CD4-positive, alpha-beta T cell (primary cell): Measurements from ENCODE around the gene BEGAIN. TPM values are rescaled to one million over a fixed set of nuclear protein-coding genes. Genes with fewer than 3 reads are reported as not detected.

ENCODE experiments used
- ATAC-seq: fragments of 200-7000 bp; cut with Tn5 transposase; one replicate; pipeline ENCODE4 v1.10.0; 2022; ENCODE audit warnings: mild to moderate bottlenecking; ENCODE audit not compliant: poor library complexity
- CTCF ChIA-PET: fragments of 350-600 bp; sonication (Branson Sonifier 250); formaldehyde crosslinking; loops from one replicate; lab custom pipeline; 2021; ENCODE audit warnings: antibody characterized with exemption, inconsistent platforms; lab: Charles Lee
- POLR2A ChIA-PET: fragments of 350-600 bp; sonication (Branson Sonifier 250); formaldehyde crosslinking; loops from one replicate; lab custom pipeline; 2021; ENCODE audit warnings: antibody characterized with exemption, inconsistent platforms; lab: Charles Lee
- DNase-seq, 14 experiments: peaks; one replicate each; pipeline ENCODE4 v3.0.0-alpha.2; 2013 to 2020; ENCODE audit warnings: mixed read lengths in 2 of 14
- H3K27ac ChIP-seq, 2 donors: one replicate each; pipeline versions ENCODE4 v1.5.1 to v1.7.0; 2013; ENCODE audit warnings: low read length in 2 of 2, low read depth in 1 of 2, mild to moderate bottlenecking in 1 of 2
- H3K27me3 ChIP-seq, 2 experiments: 1 replicate in 1 of 2; 2 replicates in 1 of 2; pipeline versions ENCODE4 v1.6.1 to v1.7.0; 2013; ENCODE audit warnings: low read length in 2 of 2, control low read depth in 1 of 2, mild to moderate bottlenecking in 1 of 2, moderate library complexity in 1 of 2; ENCODE audit not compliant: insufficient read depth in 2 of 2, control insufficient read depth in 1 of 2
- H3K36me3 ChIP-seq: one replicate; pipeline ENCODE4 v1.6.1; 2013; ENCODE audit warnings: low read length, control low read depth; ENCODE audit not compliant: insufficient read depth
- H3K4me1 ChIP-seq: one replicate; pipeline ENCODE4 v1.6.1; 2013; ENCODE audit warnings: low read length, control low read depth; ENCODE audit not compliant: insufficient read depth
- H3K4me3 ChIP-seq: one replicate; pipeline ENCODE4 v1.5.1; 2013; ENCODE audit warnings: mild to moderate bottlenecking, low read length, moderate library complexity
- H3K9me3 ChIP-seq, 2 experiments: 1 replicate in 1 of 2; 2 replicates in 1 of 2; pipeline versions ENCODE4 v1.6.1 to v1.7.0; 2013; ENCODE audit warnings: low read length in 2 of 2, mild to moderate bottlenecking in 2 of 2, control low read depth in 1 of 2, moderate library complexity in 1 of 2; ENCODE audit not compliant: control insufficient read depth in 1 of 2, insufficient read depth in 1 of 2
- H3K27ac Mint-ChIP-seq: one replicate; pipeline ENCODE4 v1.8.0; 2020; ENCODE audit warnings: mixed read lengths
- H3K27me3 Mint-ChIP-seq: one replicate; pipeline ENCODE4 v1.8.0; 2021; ENCODE audit warnings: mixed read lengths
- H3K36me3 Mint-ChIP-seq: one replicate; pipeline ENCODE4 v1.8.0; 2021; ENCODE audit warnings: low read depth, mixed read lengths
- H3K4me1 Mint-ChIP-seq: one replicate; pipeline ENCODE4 v1.8.0; 2021; ENCODE audit warnings: low read depth, mixed read lengths
- H3K4me3 Mint-ChIP-seq: one replicate; pipeline ENCODE4 v1.8.0; 2020; ENCODE audit warnings: mild to moderate bottlenecking, mixed read lengths
- H3K9me3 Mint-ChIP-seq: one replicate; pipeline ENCODE4 v1.8.0; 2020; ENCODE audit warnings: mixed read lengths
- intact Hi-C, 2 experiments: fragments of 100-400 bp; cut with DNase I in 1 of 2; cut with micrococcal nuclease in 1 of 2; formaldehyde crosslinking; loops; one replicate each; pipeline versions ENCODE4 v1.15.1 to v1.9.0; 2023 to 2025; cut with DNase I, micrococcal nuclease
- total RNA-seq, 174 experiments: library from RNA in 2 of 174; stranded (reverse) in 2 of 174; gene quantifications; one replicate each; pipeline ENCODE4 v1.2.3 and lab custom pipeline; 2021 to 2026
- TF ChIP-seq, protein P1 (sequence below): fragments of 200-600 bp; IDR thresholded peaks from one replicate; pipeline ENCODE4 v1.8.0; 2022; ENCODE audit warnings: antibody characterized with exemption, mild to moderate bottlenecking

Gene BEGAIN
- total RNA-seq, 2 experiments from 2014 or later: 1.5 to 2.0 TPM

DNA sequence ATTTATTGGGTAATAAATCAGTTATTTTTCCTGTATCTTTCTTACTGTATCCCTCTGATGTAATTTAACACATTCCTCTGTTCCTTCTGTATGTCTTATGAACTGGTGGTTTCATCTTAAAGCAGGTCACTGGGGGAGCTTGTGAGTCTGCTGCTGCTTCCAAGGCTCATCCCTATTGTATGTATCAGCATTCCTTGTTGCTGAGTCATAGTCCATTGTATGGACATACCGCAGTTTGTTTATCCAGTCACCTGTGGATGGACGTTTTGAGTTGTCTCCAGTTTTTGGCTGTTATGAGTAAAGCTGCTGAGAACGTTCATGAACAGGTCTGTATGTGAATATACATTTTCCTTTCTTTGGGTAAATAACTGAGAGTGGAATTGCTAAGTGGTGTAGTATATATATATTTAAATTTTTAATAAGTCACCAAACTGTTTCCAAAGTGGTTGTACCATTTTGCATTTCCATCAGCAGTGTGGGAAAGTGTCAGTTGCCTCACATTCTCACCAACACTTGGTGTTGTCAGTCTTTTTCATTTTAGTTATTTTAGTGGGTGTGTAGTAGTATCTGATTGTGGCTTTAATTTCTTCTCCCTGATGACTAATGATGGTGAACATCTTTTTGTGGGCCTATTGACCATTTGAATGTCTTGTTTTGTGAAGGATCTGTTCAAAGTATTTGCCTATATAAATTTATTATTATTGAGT lies 82.7 kb downstream of the BEGAIN start:
- POLR2A ChIA-PET: no interaction called here

DNA sequence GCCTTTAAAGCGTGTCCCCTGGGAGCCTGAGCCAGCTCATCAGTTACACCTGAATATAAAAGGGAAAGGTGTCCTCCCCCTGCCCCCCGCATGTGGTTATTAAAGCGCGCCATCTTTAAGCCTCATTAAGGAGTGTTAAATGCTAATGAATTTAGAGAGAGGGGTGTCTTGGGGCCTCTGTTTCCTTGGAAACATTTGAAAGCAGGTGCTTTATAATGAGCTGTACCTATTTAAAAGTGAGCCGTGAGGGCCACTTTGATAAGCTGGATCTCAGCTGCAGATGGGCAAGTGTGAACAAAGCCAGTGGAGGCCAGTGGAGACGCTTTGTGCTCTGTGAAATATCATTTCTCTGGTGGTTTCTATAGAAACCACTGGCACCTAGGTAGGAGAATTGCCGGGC lies 84.0 kb downstream of the BEGAIN start:
- ChIA-PET CTCF (no interaction called here), POLR2A (no interaction called here)
- Mint-ChIP-seq H3K27ac (no peak overlapping the region), H3K27me3 (no peaks in the 10 kb centered on the region), H3K9me3 (peaks cover 6% of the 10 kb centered on the region), H3K4me3 (no peak overlapping the region), H3K36me3 (peaks cover 33% of the 10 kb centered on the region), H3K4me1 (no peaks in the 10 kb centered on the region)
- H3K4me1 ChIP-seq: peaks cover 4% of the 10 kb centered on the region
- H3K36me3 ChIP-seq: no peaks in the 10 kb centered on the region
- no peak for ATAC-seq
- TF ChIP-seq, protein P1, sequence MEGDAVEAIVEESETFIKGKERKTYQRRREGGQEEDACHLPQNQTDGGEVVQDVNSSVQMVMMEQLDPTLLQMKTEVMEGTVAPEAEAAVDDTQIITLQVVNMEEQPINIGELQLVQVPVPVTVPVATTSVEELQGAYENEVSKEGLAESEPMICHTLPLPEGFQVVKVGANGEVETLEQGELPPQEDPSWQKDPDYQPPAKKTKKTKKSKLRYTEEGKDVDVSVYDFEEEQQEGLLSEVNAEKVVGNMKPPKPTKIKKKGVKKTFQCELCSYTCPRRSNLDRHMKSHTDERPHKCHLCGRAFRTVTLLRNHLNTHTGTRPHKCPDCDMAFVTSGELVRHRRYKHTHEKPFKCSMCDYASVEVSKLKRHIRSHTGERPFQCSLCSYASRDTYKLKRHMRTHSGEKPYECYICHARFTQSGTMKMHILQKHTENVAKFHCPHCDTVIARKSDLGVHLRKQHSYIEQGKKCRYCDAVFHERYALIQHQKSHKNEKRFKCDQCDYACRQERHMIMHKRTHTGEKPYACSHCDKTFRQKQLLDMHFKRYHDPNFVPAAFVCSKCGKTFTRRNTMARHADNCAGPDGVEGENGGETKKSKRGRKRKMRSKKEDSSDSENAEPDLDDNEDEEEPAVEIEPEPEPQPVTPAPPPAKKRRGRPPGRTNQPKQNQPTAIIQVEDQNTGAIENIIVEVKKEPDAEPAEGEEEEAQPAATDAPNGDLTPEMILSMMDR: no peak
- peaks cover 4 to 11% of the 10 kb centered on the region in 2 experiments for H3K9me3 ChIP-seq
- H3K4me3 ChIP-seq: no peak overlapping the region
- intact Hi-C loops: no loop called here
- no peaks in the 10 kb centered on the region for H3K27me3 ChIP-seq
- no peak for DNase-seq
- H3K27ac ChIP-seq: no peak overlapping the region

More for the DNA sequence above, 82.7 kb downstream of the BEGAIN start:
- Histone ChIP-seq H3K36me3 (no peaks in the 10 kb centered on the region), H3K4me3 (no peak overlapping the region), H3K27ac (no peak overlapping the region), H3K9me3 (peaks cover 4 to 11% of the 10 kb centered on the region in 2 experiments), H3K27me3 (no peaks in the 10 kb centered on the region), H3K4me1 (peaks cover 2% of the 10 kb centered on the region)
- Mint-ChIP-seq H3K27ac (no peak overlapping the region), H3K4me3 (no peak overlapping the region), H3K36me3 (peaks cover 33% of the 10 kb centered on the region), H3K4me1 (no peaks in the 10 kb centered on the region), H3K9me3 (peaks cover 6% of the 10 kb centered on the region), H3K27me3 (no peaks in the 10 kb centered on the region)
- TF ChIP-seq, protein P1: no peak
- ATAC-seq: no peak
- intact Hi-C loops: no loop called here
- CTCF ChIA-PET: no interaction called here
- DNase-seq: no peak

DNA sequence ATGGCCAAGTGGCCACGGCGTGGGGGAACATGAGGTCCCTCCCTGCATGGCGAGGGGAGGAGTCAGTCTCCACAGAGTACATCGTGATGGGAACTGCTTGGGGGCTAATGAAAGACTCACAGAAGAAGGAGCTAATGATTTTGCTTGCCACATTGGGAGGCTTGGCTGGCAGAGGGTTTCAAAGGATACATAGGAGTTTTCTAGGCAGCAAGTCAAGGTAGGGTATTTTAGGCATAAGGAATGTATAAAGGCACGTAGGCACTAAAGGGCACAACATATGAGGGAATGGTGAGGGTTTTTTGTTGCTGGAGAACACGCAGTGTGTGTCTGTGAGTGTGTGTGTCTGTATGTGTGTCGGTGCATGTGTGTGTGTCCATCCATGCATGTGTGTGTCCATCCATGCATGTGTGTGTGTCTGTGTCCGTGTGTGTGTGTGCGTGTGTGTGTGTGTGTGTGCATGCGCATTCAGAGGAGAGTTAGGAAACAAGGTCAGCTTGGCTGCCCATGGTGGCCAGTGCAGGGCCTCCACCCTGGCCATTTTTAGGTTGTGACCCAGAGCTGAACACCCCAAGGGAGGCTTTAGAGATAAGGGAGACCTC lies 84.5 kb downstream of the BEGAIN start:
- Histone ChIP-seq H3K9me3 (peaks cover 4 to 11% of the 10 kb centered on the region in 2 experiments), H3K27me3 (no peaks in the 10 kb centered on the region), H3K4me3 (no peak overlapping the region), H3K27ac (no peak overlapping the region), H3K36me3 (no peaks in the 10 kb centered on the region), H3K4me1 (peaks cover 4% of the 10 kb centered on the region)
- POLR2A ChIA-PET: no interaction called here
- intact Hi-C loops: no loop called here
- TF ChIP-seq, protein P1: no peak
- Mint-ChIP-seq H3K9me3 (peaks cover 6% of the 10 kb centered on the region), H3K36me3 (peaks cover 33% of the 10 kb centered on the region), H3K27ac (no peak overlapping the region), H3K27me3 (no peaks in the 10 kb centered on the region), H3K4me1 (no peaks in the 10 kb centered on the region), H3K4me3 (no peak overlapping the region)
- DNase-seq (no peak), ATAC-seq (no peak)
- CTCF ChIA-PET: no interaction called here
